Measurements from ENCODE around the gene OVOL1.
A peak's percentile ranks its signal among the peaks of the same experiment; 100 is the strongest.

OVOL1 gene

DNA sequence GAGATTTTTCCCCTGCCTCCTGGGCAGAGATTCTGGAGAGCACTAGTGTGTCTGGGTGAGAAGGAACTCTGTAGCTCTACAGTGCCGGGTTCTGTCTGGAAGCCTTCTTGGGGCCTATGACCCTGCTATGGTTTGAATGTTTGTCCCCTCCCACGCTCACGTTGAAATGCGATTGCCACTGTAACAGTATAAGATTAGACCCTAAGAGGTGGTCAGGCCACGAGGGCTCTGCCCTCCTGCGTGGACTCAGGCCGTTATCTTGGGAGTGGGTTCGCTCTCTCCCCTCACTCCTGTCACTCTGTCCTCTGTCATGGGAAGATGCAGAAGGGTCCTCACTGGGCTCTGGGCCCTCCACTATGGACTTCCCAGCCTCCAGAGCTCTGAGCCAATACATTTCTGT is 9.6 kb upstream of the OVOL1 start:
- no peak for DNase-seq

DNA sequence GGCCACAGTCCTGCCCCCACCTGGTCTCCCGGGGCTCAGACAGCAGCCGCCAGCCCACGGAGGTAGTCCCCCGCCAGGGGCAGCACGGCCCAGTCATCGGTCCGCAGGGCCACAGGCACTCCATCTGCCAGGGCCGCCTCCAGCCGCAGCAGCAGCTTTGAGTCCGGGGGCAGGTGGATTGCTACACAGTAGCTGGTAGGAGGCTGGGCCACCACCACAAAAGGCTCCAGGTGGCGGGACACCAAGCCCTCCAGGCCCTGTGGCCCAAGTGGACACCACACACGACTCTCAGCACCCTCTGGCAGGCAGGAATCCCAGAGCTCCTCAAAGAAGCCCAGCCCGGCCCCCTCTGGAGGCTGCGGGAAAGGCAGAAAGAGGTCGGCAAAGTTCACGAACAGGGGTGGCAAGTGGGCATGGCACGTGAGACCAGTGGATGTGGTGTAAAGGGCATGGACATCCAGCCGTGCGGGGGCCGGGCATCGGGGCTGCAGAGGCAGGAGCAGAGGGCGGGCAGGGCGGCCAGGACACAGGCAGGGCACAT is 9.0 kb upstream of the OVOL1 start:
- intact Hi-C loops (cut with DNase I): no loop called here
- peak in 2 of 10 donors; percentile 78 to 83 for DNase-seq

More for the DNA sequence above, 9.6 kb upstream of the OVOL1 start:
- intact Hi-C loops (cut with DNase I): no loop called here

DNA sequence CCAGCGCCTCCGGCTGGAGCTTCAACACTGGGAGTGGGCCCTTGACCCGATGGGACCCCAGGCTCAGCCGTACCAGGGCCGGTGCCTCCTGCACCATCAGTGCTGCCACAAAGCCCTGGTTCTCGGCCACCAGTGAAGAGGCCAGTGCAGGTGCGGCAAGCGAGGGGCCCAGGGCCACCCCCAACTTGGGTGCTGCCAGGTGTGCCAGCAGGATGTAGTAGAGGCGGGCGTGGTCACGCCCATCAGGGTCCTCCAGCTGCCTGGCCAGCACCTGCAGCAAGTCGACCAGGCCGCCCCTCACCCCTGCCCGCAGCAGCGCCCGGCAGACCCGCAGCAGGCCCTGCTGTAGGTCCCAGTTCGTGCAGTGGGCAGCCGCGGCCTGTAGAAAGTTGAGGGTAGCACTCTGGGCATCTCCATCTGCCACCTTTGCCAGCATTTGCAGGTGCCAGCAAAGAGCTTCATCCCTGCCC is 8.4 kb upstream of the OVOL1 start:
- DNase-seq: peak in 1 of 10 donors; percentile 44
- intact Hi-C loops (cut with DNase I): no loop called here

DNA sequence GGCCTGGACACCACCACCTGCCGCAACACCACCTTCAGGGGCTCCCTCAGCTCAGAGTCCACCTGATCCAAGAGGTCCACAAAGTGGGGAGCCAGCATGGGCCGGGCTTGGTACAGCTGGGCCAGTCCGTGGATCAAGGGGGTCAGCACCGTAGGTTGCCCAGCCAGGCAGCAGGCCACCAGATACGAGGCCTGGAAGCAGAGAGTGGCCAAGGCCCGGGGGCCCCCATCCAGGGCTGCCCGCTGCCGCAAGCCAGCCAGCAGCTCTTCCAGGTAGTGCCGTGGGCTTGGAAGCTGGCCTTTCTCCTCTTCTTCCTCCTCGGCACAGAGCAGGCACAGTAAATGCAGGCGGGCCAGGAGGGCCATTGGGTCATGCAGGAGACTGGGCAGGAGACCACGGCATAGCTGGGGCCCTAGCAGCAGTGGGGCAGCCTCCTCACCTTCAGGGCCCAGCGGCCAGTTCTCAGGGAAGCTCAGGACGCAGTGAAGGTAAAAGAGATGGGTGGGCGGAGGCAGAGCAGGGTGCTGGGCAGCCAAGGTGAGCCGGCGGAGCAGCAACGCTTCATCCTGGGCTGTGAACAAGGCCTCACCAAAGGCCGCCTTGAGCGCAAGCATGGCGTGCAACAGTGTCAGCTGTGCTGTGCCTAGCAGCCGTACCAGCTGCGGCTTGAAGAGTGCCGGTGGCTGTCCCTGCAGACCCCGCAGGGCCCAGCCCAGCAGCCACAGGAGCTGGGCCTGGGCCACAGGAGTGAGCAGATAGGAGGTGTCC is 7.8 kb upstream of the OVOL1 start:
- intact Hi-C loops (cut with DNase I): no loop called here
- DNase-seq: peak in 2 of 10 donors; percentile 59 to 80

DNA sequence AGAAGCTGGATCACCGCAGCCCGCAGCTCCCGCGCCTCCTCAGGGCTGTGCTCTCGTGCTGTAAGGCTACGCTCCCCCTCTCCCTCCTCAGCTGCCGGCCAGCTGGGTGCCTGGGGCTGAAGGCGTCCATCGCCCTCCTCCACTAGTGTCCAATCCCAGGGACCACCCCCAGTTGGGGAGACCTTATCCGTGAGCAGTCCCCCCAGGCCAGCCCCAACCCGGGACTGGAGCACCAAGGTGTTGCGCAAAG is 7.3 kb upstream of the OVOL1 start:
- intact Hi-C loops (cut with DNase I): no loop called here
- DNase-seq: no peak

DNA sequence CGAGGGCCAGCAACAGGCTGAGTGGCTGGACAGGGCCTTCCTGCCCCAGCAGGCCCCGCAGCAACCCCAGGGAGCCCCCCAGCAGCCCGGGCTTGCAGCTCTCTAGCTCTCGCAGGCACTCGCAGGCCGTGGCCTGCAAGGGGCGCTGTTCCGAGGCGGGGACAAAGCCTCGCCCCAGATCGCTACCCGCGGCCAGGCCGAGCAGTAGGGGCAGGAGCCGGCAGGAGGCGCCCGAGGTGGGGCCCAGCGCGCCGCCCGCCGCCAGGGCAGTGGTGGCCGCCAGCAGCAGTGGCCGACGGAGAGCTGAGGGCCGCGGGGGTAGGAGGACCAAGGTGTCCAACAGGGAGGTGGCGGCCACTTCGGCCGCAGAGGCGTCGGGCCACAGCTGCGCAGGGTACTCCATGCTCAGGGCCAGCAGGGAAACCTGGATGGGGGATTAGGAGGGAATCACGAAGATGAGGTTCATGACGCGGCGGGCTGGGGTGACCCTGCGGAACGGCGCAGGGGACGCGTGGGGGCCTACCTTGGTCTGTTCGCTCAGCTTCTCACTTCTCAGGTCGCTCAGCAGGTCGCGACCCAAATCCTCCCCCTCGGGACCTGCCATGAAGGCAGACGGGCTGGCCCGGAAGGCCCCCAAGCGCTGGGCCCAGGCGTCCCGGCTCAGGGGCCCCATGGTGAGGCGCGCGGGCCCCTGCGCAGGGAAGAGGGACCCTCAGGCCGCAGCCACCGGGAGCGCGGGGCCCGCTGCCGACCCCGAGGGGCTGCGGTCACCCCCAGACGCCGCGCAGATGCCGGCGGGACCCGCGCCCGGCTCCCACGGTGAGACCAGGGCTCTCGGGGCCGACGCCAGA is 6.7 kb upstream of the OVOL1 start:
- intact Hi-C loops (cut with DNase I): loop anchor here (2.0 kb wide), 1 partner anchor 39 kb away; no protein-coding TSS in a partner anchor
- DNase-seq: peak; percentile 43 to 97 (median 74)

DNA sequence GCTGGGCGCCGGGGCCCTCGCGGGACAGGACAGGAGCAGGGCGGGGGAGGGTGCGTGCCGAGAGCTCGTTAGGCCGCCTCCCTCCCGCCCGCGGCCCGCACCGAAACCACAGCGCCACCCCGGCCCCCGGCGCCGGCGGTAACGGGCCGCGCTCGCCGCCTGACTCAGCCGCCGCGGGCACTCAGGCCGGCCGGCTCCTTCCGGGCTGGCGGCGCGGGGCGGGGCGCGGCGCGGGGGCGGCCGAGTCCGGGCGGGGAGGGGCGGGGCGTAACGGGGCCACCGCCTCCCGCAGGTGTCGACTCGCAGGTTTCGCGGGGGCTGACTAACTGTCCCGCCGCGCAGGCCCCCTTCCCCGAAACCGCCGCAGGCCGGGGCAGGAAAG is 6.1 kb upstream of the OVOL1 start, which contains the start of gene AP5B1:
Gene AP5B1, minus strand, starts transcription at position 207 of the 382 bp plus-strand sequence. CDS start 385 bp downstream, outside the sequence.
- intact Hi-C loops (cut with DNase I): loop anchor here (2.0 kb wide), 1 partner anchor 38 kb away; no protein-coding TSS in a partner anchor
- DNase-seq: peak in 7 of 10 donors; percentile 40 to 91 (median 65)

DNA sequence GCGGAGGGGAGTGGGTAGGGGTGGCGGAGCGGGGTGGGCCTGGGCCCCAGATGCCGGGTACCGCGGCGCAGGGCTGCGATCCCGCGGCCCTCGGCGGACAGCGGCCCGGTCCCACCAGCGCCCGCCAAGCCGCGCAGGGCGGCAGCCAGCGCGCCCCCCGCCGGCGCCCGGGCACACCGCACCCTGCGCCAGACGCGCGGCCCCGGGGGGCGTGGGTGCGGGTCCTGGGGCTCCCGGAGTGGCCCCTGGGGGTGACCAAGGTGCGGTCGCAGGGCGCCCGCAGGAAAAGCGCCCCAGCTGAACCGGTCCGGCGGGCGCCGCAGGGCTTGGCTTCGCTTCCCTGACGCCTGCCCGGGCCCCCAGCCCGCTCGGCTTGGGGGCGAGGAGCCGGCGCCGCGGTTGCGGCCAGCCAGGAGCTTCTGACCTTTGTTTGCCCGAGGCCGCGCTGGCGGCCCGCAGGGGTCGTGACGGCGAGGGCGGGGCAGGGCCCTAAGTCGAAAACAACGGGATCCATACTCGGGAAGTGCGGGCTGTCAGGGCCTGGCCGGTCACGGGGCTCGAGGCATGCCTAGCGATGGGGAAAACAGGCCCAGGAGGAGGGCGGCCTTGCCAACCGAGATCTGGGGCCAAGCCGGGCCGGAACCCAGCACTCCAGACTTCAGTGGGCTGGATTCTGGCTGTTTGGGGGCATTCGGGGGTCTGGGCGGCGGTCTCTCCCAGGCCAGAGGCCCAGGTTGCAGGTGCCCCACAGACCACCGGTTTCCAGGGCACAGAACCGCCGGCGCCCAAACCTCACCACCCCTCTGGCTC is 5.5 kb upstream of the OVOL1 start:
- peak in 5 of 10 donors; percentile 18 to 89 (median 40) for DNase-seq
- intact Hi-C loops (cut with DNase I): loop anchor here (2.0 kb wide), 1 partner anchor 37 kb away; no protein-coding TSS in a partner anchor

DNA sequence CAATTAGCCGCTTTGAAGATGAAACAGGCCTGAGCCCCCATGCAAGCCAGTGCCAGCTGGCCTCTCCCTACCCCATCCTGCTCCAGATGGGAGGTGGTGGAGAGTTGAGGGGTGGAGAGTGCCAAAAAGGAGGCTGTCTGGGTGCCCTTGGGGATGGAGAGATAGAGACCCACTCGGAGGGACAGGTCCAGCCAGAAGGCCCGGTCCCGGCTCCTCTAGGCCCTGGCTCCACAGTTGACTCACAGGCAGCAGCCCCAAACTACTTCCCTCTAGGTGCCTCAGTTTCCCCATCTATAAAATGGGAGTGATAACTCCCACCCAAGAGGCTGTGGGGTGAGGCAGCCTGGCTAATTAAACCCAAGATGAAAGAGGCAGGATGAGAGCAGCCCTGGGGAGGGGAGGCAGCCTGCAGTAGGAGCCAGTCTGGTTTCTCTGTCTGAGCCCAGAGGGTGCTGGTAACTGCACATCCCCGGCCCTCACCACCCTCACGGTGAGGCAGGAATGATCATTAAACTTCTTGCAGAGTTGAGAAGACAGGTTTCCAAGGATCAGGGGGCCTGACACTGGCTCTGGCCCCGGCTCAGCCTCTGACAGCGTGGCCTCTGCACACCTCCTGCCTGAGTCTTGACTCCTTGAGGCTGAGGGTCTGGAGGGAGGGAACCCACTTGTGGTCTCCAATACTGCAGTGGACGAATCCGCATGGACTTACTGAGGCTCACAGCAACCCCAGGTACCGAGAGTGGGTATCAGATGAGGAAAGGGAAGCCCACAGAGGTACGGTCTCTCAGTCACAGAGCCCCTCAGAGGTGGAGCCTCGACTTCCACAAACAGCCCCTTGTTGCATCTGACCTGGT is 4.7 kb upstream of the OVOL1 start:
- intact Hi-C loops (cut with DNase I): loop anchor here (2.0 kb wide), 1 partner anchor 37 kb away; no protein-coding TSS in a partner anchor
- DNase-seq: peak in 2 of 10 donors; percentile 39 to 47

DNA sequence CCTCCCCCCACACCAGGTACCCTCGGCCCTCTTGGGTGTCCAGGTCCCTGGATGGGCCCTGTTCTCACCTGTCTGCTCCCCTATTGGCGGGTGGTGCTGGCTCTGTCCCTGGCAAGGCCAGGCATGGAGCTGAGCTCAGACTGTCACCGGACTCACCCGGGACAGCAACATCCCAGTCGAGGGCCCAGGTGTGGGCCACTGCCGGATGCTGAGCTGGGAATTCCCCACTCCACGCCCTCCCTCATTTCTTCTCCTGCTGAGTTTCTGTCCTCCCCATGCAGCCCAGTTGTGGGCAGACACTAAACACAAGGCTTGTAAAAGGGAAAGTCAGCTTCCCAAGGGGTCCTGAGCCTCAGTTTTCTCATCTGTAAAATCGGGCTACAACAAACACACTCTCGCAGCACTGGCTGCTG is 4.0 kb upstream of the OVOL1 start:
- DNase-seq: peak in 2 of 10 donors; percentile 22 to 74
- intact Hi-C loops (cut with DNase I): no loop called here

DNA sequence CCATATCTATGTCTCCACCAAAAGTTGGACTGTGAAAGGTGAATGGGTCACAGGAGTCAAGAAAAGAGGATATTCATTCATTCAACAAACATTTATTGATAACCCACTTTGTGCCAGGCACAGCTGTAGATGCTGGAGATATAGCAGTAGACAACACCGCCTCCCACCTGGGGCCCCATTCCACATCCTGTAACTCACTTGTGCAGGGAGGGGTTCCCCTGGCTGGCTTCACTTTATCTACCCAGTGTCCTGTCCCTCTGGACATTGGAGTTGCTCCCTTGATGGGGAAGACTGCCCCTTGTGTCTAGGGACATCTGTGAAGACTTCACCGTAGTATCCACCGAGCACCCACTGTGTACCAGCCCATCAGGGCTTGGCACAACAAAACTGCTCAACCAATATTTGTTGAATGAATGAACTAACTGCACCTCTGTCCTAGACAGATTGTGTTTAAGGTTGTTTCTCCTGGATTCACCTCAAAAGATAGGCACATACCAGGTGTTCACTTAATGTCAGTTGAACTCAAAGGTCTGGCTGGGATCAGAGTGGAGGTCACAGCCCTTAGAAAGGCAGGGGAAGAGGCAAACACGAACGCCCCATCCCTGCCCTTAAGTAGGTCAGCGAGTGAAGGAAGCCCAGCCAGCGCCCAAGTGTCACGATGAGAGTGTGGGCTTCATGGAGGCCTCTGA is 1.4 kb upstream of the OVOL1 start:
- intact Hi-C loops (cut with DNase I): no loop called here
- peak in 2 of 10 donors; percentile 6 to 7 for DNase-seq

DNA sequence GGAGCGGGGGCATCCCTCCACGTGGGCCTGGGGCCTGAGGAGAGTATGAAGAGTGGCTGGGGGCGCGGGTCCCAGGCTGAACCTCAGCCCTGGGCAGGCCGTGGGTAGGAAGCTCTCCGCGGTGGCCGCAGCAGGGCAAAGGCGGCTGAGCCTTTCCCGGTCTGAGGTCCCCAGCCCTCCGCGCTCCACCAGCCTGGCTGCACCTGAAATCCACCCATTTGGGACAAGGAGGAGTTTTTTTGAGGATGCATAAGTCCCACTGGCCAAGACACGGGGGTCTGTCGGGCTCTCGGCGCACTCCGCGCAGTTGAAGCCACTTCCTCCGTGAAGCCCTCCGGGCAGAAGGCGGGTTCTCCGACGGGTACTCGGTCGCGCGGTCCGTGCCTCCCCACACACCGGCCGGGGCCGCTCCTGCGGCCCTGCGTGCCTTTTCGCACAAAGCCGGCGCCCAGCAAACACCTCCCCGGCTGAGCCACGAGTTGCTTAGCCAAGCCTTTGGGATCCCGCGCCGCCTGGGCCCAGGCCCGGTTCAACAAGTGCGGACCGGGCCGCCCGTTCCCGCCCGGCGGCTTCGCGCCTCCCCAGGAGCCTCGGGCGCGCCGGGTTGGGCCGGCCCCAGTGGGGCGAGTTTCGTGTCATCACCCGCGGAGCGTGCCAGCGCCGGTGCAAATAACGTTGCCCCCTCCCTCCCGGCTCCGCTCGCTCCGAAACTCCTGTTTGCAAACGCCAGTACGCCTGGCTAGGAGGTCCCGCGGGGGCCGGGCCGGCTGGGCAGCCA is 666 bp upstream of the OVOL1 start:
- intact Hi-C loops (cut with DNase I): no loop called here
- DNase-seq: peak in 2 of 10 donors; percentile 25 to 57

DNA sequence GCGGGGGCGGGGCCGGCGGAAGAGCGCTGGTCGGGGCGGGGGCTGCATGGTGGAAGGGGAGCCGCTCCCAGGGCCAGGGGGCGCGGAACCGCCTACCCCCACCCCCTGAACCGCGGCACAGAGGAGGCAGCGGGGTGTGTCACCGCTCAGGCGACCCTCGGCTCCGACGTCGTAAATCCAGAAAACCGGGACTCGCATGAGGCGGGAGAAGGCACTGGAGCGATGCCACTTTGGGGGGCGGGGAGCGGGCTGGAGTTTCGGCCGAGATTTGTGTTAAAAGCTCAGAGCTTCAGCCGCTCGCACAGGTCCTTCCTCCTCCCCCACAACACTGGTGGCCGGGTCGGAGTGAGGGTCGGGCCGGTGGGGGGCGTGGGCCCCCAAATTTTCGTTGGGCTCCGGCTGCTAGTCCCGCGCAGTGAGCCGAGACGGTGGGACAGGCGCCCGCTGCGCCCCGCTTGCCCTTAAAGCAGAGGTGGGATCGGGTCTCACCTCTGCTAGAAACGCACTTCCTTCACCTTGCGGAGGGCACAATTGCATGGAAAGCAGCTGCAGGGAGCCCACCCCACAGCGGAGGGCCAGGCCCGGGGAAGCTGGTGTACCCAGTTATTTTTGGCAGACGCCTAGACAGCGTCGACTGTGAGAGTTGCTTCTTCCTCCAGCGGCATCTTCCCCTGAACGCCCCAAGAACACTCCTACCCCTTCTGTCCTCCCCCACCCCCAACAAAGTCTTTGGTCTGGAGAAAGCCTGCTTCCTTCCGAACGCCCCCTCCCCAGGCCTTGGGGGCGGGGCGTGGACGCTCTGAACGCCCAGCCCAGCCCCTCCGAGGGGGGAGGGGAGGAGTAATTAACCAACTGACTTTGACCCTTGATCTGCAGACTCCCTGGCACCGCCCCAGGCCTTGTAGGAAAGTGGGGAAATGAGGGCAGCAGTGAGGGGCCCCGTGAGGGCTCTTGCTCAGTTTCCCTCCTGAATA is 1.1 kb downstream of the OVOL1 start:
- peak in 2 of 10 donors; percentile 4 to 63 for DNase-seq
- intact Hi-C loops (cut with DNase I): no loop called here

DNA sequence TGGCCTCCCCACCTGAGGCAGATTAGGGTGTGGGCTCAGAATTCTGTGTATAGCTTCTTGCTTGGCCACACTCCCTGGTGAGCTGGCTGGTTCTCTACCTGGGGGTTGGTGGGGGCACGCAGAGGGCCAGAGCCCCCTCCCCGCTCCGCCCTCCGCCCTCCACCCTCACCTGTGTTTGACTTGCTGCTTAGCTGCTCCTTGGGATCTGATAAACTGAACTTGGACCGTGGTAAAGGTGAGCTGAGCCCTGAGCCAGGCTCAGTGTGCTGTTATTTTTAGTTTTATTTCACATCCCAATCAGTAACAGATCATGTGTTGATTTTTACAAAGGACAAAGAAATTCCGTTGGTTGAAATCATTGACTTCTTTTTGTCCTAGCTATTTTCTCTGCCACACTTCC is 2.0 kb downstream of the OVOL1 start:
- intact Hi-C loops (cut with DNase I): no loop called here
- no peak for DNase-seq

DNA sequence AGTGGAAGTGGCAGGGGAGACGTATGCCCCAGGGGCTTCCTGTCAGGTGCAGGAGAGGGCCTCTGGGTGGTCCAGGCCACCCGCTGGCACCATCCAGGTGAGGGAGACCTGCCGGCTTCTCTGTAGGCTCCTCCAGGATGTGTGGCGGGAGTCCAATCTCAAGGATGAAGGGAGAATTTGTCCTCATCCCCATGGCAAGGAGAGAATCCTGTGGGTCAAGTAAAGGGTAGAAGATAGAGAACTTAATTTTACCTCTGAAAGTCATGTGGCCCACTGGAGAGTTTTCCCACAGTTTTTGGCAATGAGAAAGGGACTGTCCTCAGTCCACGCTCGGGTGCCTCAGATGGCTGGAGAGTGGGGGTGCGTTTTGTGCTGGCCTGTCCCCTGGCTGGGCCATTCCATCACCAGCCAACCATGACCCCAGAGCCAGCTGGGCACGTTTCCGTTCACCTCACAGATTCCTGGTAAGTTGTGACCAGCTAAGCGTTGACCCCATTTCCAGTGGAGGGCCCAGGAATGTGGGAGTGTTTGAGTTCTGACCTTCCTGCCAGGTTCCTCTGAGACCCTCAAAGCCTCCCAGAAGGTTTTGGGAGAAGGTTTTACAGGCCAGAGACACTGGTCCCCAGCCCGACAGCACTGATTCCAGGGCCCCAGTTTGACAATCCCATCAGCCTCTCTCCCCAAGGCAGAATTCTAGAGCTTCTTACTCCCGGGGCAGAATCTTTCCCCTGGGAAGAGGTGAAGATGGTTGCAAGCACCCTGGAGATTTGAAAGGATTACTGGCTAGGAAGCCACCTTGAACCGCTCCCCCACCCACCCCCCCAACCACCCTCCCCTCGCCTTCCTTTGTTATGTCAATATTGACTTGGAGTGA is 2.6 kb downstream of the OVOL1 start:
- intact Hi-C loops (cut with DNase I): no loop called here

More for the DNA sequence above, 2.6 kb downstream of the OVOL1 start:
- no peak for DNase-seq
